WTC11 (cell line): ENCODE results near the gene RNF182. TPM values are rescaled to one million over a fixed set of nuclear protein-coding genes. Genes with fewer than 3 reads are reported as not detected.

Source experiments
- ATAC-seq: fragments of 200-7000 bp; cut with Tn5 transposase; 2 replicates; pipeline ENCODE4 v1.10.0; 2021; ENCODE audit warnings: mild to moderate bottlenecking, moderate library complexity
- CTCF ChIA-PET: fragments of 300-600 bp; sonication (Branson Sonifier 250); formaldehyde crosslinking; loops from one replicate; lab custom pipeline; 2021; ENCODE audit warnings: antibody characterized with exemption; lab: Charles Lee
- POLR2A ChIA-PET: fragments of 350-600 bp; sonication (Branson Sonifier 250); formaldehyde crosslinking; loops from one replicate; lab custom pipeline; 2021; ENCODE audit warnings: antibody characterized with exemption; lab: Charles Lee
- DNase-seq: peaks from one replicate; pipeline ENCODE4 v3.0.0; 2021; ENCODE audit warnings: low spot score
- H3K27ac Mint-ChIP-seq: 2 replicates; pipeline ENCODE4 v1.8.0; 2021; ENCODE audit warnings: mixed read lengths
- H3K27me3 Mint-ChIP-seq: 2 replicates; pipeline ENCODE4 v1.8.0; 2021; ENCODE audit warnings: low read depth, mild to moderate bottlenecking, moderate library complexity, mixed read lengths
- H3K36me3 Mint-ChIP-seq: 2 replicates; pipeline ENCODE4 v1.8.0; 2021; ENCODE audit warnings: mixed read lengths
- H3K4me1 Mint-ChIP-seq: 2 replicates; pipeline ENCODE4 v1.8.0; 2022; ENCODE audit warnings: mixed read lengths
- H3K4me3 Mint-ChIP-seq: 2 replicates; pipeline ENCODE4 v1.8.0; 2021; ENCODE audit warnings: mild to moderate bottlenecking, moderate library complexity, mixed read lengths
- H3K9me3 Mint-ChIP-seq: 2 replicates; pipeline ENCODE4 v1.8.0; 2021; ENCODE audit warnings: mixed read lengths
- CBFB ChIP-seq: sonication (generic); formaldehyde crosslinking; IDR thresholded peaks from 2 replicates; pipeline ENCODE4 v1.8.1; 2022; ENCODE audit warnings: mild to moderate bottlenecking, low read depth, missing genetic modification reagents
- CREB1 ChIP-seq: sonication (generic); formaldehyde crosslinking; IDR thresholded peaks from 2 replicates; pipeline ENCODE4 v1.8.0; 2023; ENCODE audit warnings: mild to moderate bottlenecking, missing genetic modification reagents
- ESRRA ChIP-seq: sonication (generic); formaldehyde crosslinking; IDR thresholded peaks from 2 replicates; pipeline ENCODE4 v1.8.1; 2022; ENCODE audit warnings: mild to moderate bottlenecking, missing genetic modification reagents, borderline replicate concordance
- FOXP1 ChIP-seq: sonication (generic); formaldehyde crosslinking; IDR thresholded peaks from 2 replicates; pipeline ENCODE4 v1.8.0; 2022; ENCODE audit warnings: missing genetic modification reagents, mild to moderate bottlenecking, moderate library complexity, borderline replicate concordance
- JAZF1 ChIP-seq: fragments of 250-450 bp; sonication (Bioruptor Pico); IDR thresholded peaks from 2 replicates; pipeline ENCODE4 v1.9.0; 2021; ENCODE audit warnings: moderate library complexity, mild to moderate bottlenecking, inconsistent platforms
- JUN ChIP-seq: sonication (generic); formaldehyde crosslinking; IDR thresholded peaks from 2 replicates; pipeline ENCODE4 v1.8.0; 2023; ENCODE audit warnings: mild to moderate bottlenecking, missing genetic modification reagents
- MYBL2 ChIP-seq: sonication (generic); formaldehyde crosslinking; IDR thresholded peaks from 2 replicates; pipeline ENCODE4 v1.8.1; 2023; ENCODE audit warnings: mild to moderate bottlenecking, moderate library complexity, missing genetic modification reagents
- NFE2L1 ChIP-seq: sonication (generic); formaldehyde crosslinking; IDR thresholded peaks from 2 replicates; pipeline ENCODE4 v1.8.1; 2023; ENCODE audit warnings: missing genetic modification reagents
- NFYB ChIP-seq: sonication (generic); formaldehyde crosslinking; conservative IDR thresholded peaks from 2 replicates; pipeline ENCODE4 v1.8.0; 2022; ENCODE audit warnings: low read depth, missing genetic modification reagents
- OVOL2 ChIP-seq: fragments of 250-450 bp; sonication (Bioruptor Pico); IDR thresholded peaks from 2 replicates; pipeline ENCODE4 v1.9.0; 2021; ENCODE audit warnings: mild to moderate bottlenecking, borderline replicate concordance
- TP53 ChIP-seq: sonication (generic); formaldehyde crosslinking; IDR thresholded peaks from 2 replicates; pipeline ENCODE4 v1.8.1; 2023; ENCODE audit warnings: mild to moderate bottlenecking, missing genetic modification reagents
- ZNF121 ChIP-seq: sonication (generic); formaldehyde crosslinking; IDR thresholded peaks from 2 replicates; pipeline ENCODE4 v1.8.0; 2023; ENCODE audit warnings: missing genetic modification reagents
- ZNF138 ChIP-seq: sonication (generic); formaldehyde crosslinking; conservative IDR thresholded peaks from 2 replicates; pipeline ENCODE4 v1.8.1; 2022; ENCODE audit warnings: mild to moderate bottlenecking, moderate library complexity, missing genetic modification reagents
- ZNF396 ChIP-seq: fragments of 250-450 bp; sonication (Bioruptor Pico); IDR thresholded peaks from 2 replicates; pipeline ENCODE4 v1.8.0; 2021; ENCODE audit warnings: mild to moderate bottlenecking, moderate library complexity, borderline replicate concordance
- total RNA-seq: library from RNA; stranded (reverse); gene quantifications from 3 replicates; pipeline ENCODE4 v1.2.3, GENCODE V29; 2021
- TF ChIP-seq, protein P1 (sequence below): sonication (generic); formaldehyde crosslinking; IDR thresholded peaks from 2 replicates; pipeline ENCODE4 v1.8.0; 2022; ENCODE audit warnings: mild to moderate bottlenecking, missing genetic modification reagents
- TF ChIP-seq, protein P2 (sequence below): sonication (generic); formaldehyde crosslinking; IDR thresholded peaks from 2 replicates; pipeline ENCODE4 v1.8.0; 2023; ENCODE audit warnings: missing genetic modification reagents
- TF ChIP-seq, protein P3 (sequence below): sonication (generic); formaldehyde crosslinking; IDR thresholded peaks from 2 replicates; pipeline ENCODE4 v1.8.0; 2023; ENCODE audit warnings: missing genetic modification reagents, mild to moderate bottlenecking, borderline replicate concordance
- TF ChIP-seq, protein P4 (sequence below): sonication (generic); formaldehyde crosslinking; IDR thresholded peaks from 2 replicates; pipeline ENCODE4 v1.8.0; 2023; ENCODE audit warnings: mild to moderate bottlenecking, missing genetic modification reagents
- TF ChIP-seq, protein P5 (sequence below): sonication (generic); formaldehyde crosslinking; conservative IDR thresholded peaks from 2 replicates; pipeline ENCODE4 v1.8.1; 2022; ENCODE audit warnings: mild to moderate bottlenecking, missing genetic modification reagents
- TF ChIP-seq, protein P6 (sequence below): fragments of 250-450 bp; sonication (Bioruptor Pico); conservative IDR thresholded peaks from 2 replicates; pipeline ENCODE4 v1.9.0; 2021; ENCODE audit warnings: mild to moderate bottlenecking
- TF ChIP-seq, protein P7 (sequence below): sonication (generic); formaldehyde crosslinking; IDR thresholded peaks from 2 replicates; pipeline ENCODE4 v1.8.0; 2022; ENCODE audit warnings: mild to moderate bottlenecking, missing genetic modification reagents

The RNF182 gene
- total RNA-seq, 1 experiment from 2014 or later = 6.7 TPM

DNA sequence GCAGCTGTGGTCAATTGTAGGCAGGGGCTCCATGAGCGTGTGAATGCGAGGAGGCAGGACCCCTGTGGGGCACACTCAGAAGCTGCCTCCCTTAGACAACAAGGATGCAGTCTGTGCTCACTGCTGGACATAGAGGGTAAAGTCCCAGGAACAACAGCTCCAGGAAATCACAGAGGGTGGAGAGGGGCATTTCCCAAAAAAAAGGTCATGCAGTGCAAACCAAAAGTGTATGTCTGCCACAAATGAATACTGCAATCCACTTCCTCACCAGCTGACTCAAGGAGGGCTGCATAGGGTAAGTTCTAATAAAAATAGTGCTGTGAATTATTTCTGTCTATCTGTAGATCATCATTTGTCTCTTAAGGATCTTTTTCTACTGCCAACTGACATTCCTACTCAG is 95.8 kb downstream of the RNF182 start (continued):
- TF ChIP-seq, protein P1, sequence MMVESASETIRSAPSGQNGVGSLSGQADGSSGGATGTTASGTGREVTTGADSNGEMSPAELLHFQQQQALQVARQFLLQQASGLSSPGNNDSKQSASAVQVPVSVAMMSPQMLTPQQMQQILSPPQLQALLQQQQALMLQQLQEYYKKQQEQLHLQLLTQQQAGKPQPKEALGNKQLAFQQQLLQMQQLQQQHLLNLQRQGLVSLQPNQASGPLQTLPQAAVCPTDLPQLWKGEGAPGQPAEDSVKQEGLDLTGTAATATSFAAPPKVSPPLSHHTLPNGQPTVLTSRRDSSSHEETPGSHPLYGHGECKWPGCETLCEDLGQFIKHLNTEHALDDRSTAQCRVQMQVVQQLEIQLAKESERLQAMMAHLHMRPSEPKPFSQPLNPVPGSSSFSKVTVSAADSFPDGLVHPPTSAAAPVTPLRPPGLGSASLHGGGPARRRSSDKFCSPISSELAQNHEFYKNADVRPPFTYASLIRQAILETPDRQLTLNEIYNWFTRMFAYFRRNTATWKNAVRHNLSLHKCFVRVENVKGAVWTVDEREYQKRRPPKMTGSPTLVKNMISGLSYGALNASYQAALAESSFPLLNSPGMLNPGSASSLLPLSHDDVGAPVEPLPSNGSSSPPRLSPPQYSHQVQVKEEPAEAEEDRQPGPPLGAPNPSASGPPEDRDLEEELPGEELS (CRISPR knock-in tag) = no peak
- TF ChIP-seq, protein P2, sequence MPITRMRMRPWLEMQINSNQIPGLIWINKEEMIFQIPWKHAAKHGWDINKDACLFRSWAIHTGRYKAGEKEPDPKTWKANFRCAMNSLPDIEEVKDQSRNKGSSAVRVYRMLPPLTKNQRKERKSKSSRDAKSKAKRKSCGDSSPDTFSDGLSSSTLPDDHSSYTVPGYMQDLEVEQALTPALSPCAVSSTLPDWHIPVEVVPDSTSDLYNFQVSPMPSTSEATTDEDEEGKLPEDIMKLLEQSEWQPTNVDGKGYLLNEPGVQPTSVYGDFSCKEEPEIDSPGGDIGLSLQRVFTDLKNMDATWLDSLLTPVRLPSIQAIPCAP (CRISPR knock-in tag) = no peak
- no peak for TF ChIP-seq ZNF138 (CRISPR knock-in tag)
- TF ChIP-seq, protein P3, sequence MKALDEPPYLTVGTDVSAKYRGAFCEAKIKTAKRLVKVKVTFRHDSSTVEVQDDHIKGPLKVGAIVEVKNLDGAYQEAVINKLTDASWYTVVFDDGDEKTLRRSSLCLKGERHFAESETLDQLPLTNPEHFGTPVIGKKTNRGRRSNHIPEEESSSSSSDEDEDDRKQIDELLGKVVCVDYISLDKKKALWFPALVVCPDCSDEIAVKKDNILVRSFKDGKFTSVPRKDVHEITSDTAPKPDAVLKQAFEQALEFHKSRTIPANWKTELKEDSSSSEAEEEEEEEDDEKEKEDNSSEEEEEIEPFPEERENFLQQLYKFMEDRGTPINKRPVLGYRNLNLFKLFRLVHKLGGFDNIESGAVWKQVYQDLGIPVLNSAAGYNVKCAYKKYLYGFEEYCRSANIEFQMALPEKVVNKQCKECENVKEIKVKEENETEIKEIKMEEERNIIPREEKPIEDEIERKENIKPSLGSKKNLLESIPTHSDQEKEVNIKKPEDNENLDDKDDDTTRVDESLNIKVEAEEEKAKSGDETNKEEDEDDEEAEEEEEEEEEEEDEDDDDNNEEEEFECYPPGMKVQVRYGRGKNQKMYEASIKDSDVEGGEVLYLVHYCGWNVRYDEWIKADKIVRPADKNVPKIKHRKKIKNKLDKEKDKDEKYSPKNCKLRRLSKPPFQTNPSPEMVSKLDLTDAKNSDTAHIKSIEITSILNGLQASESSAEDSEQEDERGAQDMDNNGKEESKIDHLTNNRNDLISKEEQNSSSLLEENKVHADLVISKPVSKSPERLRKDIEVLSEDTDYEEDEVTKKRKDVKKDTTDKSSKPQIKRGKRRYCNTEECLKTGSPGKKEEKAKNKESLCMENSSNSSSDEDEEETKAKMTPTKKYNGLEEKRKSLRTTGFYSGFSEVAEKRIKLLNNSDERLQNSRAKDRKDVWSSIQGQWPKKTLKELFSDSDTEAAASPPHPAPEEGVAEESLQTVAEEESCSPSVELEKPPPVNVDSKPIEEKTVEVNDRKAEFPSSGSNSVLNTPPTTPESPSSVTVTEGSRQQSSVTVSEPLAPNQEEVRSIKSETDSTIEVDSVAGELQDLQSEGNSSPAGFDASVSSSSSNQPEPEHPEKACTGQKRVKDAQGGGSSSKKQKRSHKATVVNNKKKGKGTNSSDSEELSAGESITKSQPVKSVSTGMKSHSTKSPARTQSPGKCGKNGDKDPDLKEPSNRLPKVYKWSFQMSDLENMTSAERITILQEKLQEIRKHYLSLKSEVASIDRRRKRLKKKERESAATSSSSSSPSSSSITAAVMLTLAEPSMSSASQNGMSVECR (CRISPR knock-in tag) = no peak
- TF ChIP-seq, protein P4, sequence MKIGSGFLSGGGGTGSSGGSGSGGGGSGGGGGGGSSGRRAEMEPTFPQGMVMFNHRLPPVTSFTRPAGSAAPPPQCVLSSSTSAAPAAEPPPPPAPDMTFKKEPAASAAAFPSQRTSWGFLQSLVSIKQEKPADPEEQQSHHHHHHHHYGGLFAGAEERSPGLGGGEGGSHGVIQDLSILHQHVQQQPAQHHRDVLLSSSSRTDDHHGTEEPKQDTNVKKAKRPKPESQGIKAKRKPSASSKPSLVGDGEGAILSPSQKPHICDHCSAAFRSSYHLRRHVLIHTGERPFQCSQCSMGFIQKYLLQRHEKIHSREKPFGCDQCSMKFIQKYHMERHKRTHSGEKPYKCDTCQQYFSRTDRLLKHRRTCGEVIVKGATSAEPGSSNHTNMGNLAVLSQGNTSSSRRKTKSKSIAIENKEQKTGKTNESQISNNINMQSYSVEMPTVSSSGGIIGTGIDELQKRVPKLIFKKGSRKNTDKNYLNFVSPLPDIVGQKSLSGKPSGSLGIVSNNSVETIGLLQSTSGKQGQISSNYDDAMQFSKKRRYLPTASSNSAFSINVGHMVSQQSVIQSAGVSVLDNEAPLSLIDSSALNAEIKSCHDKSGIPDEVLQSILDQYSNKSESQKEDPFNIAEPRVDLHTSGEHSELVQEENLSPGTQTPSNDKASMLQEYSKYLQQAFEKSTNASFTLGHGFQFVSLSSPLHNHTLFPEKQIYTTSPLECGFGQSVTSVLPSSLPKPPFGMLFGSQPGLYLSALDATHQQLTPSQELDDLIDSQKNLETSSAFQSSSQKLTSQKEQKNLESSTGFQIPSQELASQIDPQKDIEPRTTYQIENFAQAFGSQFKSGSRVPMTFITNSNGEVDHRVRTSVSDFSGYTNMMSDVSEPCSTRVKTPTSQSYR = no peak

DNA sequence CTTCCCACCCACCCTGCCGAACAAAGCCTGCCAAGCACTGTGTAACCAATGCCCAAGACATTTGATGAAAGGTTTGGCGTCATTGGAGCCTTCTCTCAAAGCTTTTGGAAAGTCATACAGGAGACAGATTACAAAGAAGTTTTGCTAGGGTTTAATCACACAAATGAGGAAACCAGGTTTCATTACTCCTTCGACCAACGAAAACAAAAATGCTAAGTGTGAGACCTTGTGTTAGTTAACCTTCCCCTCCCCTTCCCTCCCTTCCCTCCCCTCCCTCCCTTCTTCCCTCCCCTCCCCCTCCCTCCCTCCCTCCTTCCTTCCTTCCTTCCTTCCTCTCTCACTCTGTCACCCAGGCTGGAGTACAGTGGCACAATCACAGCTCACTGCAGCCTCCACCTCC is 96.7 kb downstream of the RNF182 start:
- no peak overlapping the region for H3K27ac Mint-ChIP-seq
- peaks cover 48% of the 10 kb centered on the region for H3K4me1 Mint-ChIP-seq
- peaks cover 18% of the 10 kb centered on the region for H3K9me3 Mint-ChIP-seq
- no peak for DNase-seq
- H3K27me3 Mint-ChIP-seq = peaks cover 46% of the 10 kb centered on the region
- POLR2A ChIA-PET = interaction anchor here (0.7 kb wide), 1 partner anchor 40 kb away, joined by 3 read pairs; no protein-coding TSS in a partner anchor
- no peak overlapping the region for H3K4me3 Mint-ChIP-seq
- H3K36me3 Mint-ChIP-seq = peaks cover 9% of the 10 kb centered on the region
- no peak for ATAC-seq
- CTCF ChIA-PET = interaction anchor here (0.7 kb wide), 1 partner anchor 150 kb away, joined by 3 read pairs; no protein-coding TSS in a partner anchor
- TF ChIP-seq, protein P5, sequence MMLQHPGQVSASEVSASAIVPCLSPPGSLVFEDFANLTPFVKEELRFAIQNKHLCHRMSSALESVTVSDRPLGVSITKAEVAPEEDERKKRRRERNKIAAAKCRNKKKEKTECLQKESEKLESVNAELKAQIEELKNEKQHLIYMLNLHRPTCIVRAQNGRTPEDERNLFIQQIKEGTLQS = no peak
- TF ChIP-seq NFE2L1 (CRISPR knock-in tag) (no peak), FOXP1 (no peak), NFYB (no peak), ZNF121 (no peak), ESRRA (CRISPR knock-in tag) (no peak), CBFB (CRISPR knock-in tag) (no peak), MYBL2 (CRISPR knock-in tag) (no peak), JUN (CRISPR knock-in tag) (no peak), ZNF396 (CRISPR knock-in tag) (no peak), JAZF1 (CRISPR knock-in tag) (no peak), CREB1 (no peak), OVOL2 (CRISPR knock-in tag) (no peak), TP53 (CRISPR knock-in tag) (no peak)
- TF ChIP-seq, protein P6, sequence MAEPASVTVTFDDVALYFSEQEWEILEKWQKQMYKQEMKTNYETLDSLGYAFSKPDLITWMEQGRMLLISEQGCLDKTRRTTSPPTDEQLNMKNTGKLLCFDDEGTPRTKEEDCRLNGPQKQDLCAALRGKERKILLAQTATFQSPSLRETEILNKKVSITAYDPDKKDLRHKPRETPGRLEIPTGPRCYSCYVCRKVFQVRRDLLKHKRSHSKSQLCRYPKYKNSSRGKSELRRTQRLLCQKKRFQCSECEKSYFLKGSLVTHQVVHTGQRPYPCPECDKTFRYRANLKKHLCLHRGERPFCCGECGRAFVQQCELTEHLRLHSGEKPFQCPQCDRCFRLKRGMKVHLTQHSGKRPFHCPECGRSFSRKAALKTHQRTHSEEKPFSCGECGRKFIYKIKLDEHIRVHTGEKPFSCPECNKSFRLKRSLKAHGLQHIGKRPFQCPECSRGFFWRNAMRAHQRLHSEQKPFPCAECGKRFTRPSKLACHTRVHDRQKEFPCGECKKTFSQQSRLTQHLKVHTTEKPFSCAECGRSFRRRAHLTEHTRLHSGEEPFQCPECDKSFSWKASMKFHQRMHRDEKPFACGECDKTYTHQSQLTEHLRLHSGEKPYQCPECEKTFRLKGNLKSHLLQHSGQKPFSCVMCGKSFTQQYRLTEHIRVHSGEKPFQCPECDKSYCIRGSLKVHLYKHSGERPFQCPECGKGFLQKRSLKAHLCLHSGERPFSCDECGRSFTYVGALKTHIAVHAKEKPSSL = no peak
- TF ChIP-seq, protein P7, sequence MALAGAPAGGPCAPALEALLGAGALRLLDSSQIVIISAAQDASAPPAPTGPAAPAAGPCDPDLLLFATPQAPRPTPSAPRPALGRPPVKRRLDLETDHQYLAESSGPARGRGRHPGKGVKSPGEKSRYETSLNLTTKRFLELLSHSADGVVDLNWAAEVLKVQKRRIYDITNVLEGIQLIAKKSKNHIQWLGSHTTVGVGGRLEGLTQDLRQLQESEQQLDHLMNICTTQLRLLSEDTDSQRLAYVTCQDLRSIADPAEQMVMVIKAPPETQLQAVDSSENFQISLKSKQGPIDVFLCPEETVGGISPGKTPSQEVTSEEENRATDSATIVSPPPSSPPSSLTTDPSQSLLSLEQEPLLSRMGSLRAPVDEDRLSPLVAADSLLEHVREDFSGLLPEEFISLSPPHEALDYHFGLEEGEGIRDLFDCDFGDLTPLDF (CRISPR knock-in tag) = no peak
